ENCODE data around the gene SPAG6.

The SPAG6 gene

GRCh38 chr10:22381262-22381661, 36.0 kb downstream of the SPAG6 start:
- no peak for DNase-seq (ENCODE audit: low read depth in 1 of 2, low spot score in 1 of 2)
- Histone ChIP-seq H3K27ac (replicated peaks) (no peak overlapping the region), H3K4me3 (replicated peaks; ENCODE audit: insufficient read depth, low read length) (no peak overlapping the region), H3K27me3 (ENCODE audit: insufficient read depth, poor library complexity, severe bottlenecking) (no peaks in the 10 kb centered on the region)
- no peak for TF ChIP-seq REST (IDR thresholded peaks at IDR 0.05; ENCODE audit: insufficient replicate concordance, low read depth)
- TF ChIP-seq CTCF (IDR thresholded peaks at IDR 0.05; ENCODE audit: insufficient read depth, low read length) = no peak
- no peak for TF ChIP-seq GABPA (IDR thresholded peaks at IDR 0.05; ENCODE audit: low read depth)
- TF ChIP-seq SPI1 (IDR thresholded peaks at IDR 0.05; ENCODE audit: borderline replicate concordance, low read depth) = no peak
- TF ChIP-seq POLR2AphosphoS5 (IDR thresholded peaks at IDR 0.05; ENCODE audit: low read depth) = no peak

GRCh38 chr10:22386503-22386902, 41.2 kb downstream of the SPAG6 start:
- TF ChIP-seq REST (IDR thresholded peaks at IDR 0.05; ENCODE audit: insufficient replicate concordance, low read depth) (no peak), SPI1 (IDR thresholded peaks at IDR 0.05; ENCODE audit: borderline replicate concordance, low read depth) (peak; percentile 24; the same call in 1 of the 2 replicates)
- H3K4me3 ChIP-seq (replicated peaks; ENCODE audit: insufficient read depth, low read length) = no peak overlapping the region
- H3K27ac ChIP-seq (replicated peaks) = no peak overlapping the region
- peak in 1 of 2 experiments; percentile 1 for DNase-seq (ENCODE audit: low read depth in 1 of 2, low spot score in 1 of 2)
- no peaks in the 10 kb centered on the region for H3K27me3 ChIP-seq (ENCODE audit: insufficient read depth, poor library complexity, severe bottlenecking)

GRCh38 chr10:22389856-22390589, 44.7 kb downstream of the SPAG6 start:
- TF ChIP-seq POLR2AphosphoS5 (IDR thresholded peaks at IDR 0.05; ENCODE audit: low read depth) = no peak
- TF ChIP-seq SPI1 (IDR thresholded peaks at IDR 0.05; ENCODE audit: borderline replicate concordance, low read depth) = no peak
- no peak for TF ChIP-seq CTCF (IDR thresholded peaks at IDR 0.05; ENCODE audit: insufficient read depth, low read length)
- TF ChIP-seq GABPA (IDR thresholded peaks at IDR 0.05; ENCODE audit: low read depth) = no peak
- TF ChIP-seq REST (IDR thresholded peaks at IDR 0.05; ENCODE audit: insufficient replicate concordance, low read depth) = no peak
- Histone ChIP-seq H3K27me3 (ENCODE audit: insufficient read depth, poor library complexity, severe bottlenecking) (no peaks in the 10 kb centered on the region), H3K27ac (replicated peaks) (no peak overlapping the region), H3K4me3 (replicated peaks; ENCODE audit: insufficient read depth, low read length) (no peak overlapping the region)
- no peak for DNase-seq (ENCODE audit: low read depth in 1 of 2, low spot score in 1 of 2)

Measured in HL-60 (cell line).